SK-MEL-5 (cell line): ENCODE data around the gene GLUL. TPM values are rescaled to one million over a fixed set of nuclear protein-coding genes. Genes with fewer than 3 reads are reported as not detected.

Experiments used
- DNase-seq: peaks from one replicate; pipeline ENCODE4 v3.0.0-alpha.2; 2016; ENCODE audit warnings: low read depth, low spot score
- in situ Hi-C: cut with HindIII; loops from 2 replicates; pipeline ENCODE4 v1.10.0; 2016; ENCODE audit warnings: low sequenced_read_pairs, high pct_unique_total_duplicates, low pct_unique_long_range_greater_than_20kb
- polyA plus RNA-seq, 2 experiments: library from polyadenylated mRNA; depleted of rRNA; stranded (reverse); fragments of >200 nt; gene quantifications; 2 replicates each; pipeline ENCODE4 v1.2.3, GENCODE V29; 2015
- total RNA-seq: library from RNA; depleted of rRNA; stranded (reverse); fragments of >200 nt; shearing (Covaris generic); gene quantifications from 2 replicates; pipeline ENCODE4 v1.2.3, GENCODE V29; 2014; rRNA removed

The GLUL gene
- total RNA-seq, result 262 and 278 TPM in 2 replicates
- 103 and 106 TPM in 2 replicates for polyA plus RNA-seq (2015; cell fraction: cytosol; rRNA removed)
- 73.5 and 76.0 TPM in 2 replicates for polyA plus RNA-seq (2015; cell fraction: nucleus; rRNA removed)

DNA sequence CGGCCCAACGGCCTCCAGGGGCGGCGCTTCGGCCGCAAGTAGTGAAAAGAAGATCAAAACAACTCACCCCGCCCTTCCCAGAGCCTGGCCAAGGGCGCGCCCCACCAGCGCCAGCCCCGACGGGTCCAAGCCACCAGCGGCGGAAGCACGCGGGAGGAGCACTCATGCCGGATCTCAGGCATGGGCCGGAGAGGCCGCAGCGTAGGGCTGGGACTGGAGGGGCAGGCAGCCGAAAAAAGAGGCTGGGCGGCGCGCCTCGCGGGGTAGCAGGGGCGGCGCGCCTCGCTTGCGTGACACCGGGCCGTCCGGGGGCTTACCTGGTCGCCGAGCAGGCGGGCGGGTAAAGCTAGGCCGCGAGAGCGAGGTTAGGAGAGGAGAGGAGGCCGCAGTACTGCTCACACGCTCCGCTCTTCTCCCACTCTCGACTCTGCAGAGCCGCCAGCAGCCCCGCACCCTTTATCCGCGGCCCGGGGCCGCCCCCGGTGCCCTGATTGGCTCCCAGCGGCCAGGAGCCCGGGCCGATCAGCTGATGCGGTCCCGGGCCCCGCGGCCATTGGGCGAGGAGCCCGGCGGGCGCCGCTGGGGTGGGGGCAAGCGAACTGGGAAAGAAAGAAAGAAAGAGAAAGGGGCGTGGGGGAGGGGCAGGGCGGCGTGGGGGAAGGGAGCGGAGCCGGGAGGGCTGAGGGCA lies at the start of gene GLUL:
Gene GLUL (minus strand): TSS at position 429 of the 688 bp plus-strand sequence. CDS start 3,053 bp downstream, outside the sequence.
- peak; percentile 84 for DNase-seq
- in situ Hi-C loops, result no loop called here

DNA sequence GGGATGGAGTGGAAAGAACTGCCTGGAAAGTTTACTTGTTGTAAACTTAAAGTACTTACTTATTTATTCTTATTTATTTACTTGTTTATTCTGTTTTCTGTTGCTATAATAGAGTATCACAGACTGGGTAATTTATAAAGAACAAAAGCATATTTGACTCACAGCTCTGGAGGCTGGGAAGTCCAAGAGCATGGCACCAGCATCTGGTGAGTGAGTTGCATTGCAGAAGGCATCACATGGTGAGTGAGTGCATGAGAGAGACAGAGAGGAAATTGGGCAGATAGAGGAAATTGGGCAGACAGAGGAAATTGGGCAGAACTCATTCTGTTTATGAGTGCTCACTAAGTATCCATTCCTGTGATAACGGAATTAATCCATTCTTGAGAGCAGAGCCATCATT lies 46.7 kb upstream of the GLUL start:
- no peak for DNase-seq
- in situ Hi-C loops, result no loop called here

DNA sequence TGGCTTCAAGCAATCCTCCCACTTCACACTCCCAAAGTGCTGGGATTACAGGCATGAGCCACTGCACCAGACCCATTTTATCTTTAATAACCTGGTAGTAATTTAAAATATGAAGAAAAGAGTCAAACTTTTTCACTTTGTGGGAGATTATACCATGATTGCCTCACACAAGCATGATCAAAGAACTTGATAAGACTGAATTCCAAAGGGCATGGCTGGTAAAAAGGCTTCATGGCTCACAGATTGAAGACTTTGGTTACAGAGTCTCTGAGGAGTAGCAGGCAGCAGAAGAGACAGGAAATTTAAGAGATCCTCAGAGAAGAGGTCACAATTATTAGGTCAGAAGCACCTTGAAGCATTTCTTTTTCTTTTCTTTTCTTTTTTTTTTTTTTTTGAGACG lies 42.0 kb upstream of the GLUL start:
- DNase-seq, result no peak
- in situ Hi-C loops, result no loop called here

DNA sequence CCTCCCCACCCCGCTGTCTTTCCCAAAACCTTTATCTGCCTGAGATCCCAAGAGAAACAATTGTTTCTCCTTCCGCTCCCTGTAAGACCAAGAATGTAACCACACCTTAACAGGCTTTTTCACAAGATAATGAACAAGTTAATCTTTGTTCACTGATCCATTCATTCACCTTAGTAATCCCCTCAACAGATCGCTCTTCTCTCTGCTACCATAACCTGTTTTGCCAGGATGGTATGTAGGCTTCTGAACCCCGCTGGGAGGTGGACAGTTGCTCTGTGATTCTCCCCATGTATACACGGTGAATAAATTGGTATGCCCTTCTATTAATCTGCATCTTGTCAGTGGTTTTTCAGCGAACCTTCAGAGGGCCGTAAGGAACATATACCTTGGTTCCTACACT lies 39.7 kb upstream of the GLUL start:
- no peak for DNase-seq
- in situ Hi-C loops, result no loop called here

DNA sequence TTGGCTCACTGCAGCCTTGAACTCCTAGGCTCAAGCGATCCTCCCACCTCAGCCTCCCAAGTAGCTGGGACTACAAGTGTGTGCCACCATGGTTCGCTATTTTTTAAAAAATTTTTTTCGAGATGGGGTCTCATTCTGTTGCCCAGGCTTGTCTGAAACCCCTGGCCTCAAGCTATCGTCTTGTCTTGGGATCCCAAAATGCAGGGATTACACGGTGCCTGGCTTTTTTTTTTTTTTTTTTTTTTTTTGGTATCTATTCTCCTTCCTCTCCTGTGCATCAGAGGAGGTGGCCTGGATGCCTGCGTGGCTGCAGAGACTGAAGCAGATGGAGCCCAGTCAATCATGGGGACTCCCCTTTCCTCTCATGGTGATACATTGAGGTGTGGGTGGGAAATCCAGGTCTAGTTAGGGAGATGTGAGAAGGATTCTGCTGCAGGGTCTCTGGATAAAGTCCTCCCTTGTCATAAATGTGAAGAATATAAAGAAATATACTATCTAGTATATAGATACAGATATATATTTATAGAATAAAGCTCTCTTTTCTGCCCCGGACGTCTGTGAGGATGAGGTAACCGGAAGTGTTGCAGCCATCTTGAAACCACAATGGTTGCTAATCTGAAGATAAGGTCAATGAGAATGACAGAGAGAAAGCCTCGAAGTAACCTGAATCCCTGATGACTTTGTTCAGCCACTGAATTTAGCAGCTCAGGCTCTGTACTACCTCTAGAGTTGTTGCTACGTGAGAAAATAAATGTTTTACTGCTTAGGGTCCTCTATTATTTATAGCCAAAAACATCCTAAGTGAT lies 38.9 kb upstream of the GLUL start:
- in situ Hi-C loops, result no loop called here
- no peak for DNase-seq

DNA sequence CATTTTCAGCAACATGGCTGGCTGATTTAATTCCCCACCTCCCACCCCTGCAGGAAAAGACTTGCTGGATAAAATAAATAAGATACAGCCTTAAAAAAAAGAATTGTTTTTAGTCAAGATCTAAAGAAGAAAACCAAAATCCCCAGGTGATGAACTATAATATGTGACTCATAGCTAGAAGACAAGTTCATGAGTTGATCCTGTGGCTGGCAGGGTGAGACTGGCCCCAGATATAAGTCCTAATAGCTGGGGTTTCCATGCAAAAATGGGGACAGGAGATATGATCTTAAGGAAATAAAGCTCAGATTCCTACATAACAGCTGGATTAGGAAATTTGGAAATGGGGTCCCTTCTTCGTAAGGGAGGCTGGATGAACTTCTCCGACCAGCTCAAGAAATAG lies 36.5 kb upstream of the GLUL start:
- in situ Hi-C loops, result no loop called here
- no peak for DNase-seq

DNA sequence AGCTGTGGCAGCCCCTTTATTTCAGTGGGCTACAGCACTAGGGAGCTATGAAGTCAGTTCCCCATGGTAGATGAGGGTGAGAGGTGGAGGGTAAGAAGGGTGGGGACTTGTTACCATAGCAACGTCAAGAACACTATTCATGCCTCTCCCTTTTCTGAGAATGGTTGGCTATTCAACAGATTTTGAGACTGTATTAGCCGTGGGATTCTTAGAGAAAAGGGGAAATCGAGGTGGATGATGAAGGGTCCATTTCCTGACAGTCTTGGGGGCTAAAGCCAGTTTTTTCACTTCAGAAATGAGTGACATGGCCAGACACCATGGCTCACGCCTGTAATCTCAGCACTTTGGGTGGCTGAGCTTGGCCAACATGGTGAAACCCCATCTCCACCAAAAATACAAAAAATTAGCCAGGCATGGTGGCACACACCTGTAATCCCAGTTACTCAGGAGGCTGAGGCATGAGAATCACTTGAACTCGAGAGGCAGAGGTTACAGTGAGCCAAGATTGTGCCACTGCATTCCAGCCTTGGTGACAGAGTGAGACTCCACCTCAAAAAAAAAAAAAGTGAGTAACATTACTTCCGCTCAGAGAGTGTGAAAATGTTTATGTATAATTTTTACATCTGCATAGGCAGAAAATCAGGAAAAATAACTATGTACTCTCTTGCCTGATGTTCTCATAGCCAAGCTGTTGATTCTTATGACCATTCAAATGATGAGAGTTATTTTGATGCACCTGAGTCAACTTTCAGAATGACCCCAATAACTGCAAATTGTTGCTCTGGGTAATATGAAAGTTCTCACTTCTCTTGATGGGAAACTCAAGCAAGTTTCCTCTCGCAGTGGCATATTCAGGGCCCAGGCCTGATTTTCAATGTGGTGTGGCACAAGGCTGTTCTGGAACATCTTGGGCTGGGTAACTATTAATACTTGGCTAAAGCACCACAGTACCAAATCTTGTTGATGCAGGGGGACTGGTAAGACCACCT lies 35.1 kb upstream of the GLUL start:
- DNase-seq, result no peak
- in situ Hi-C loops, result no loop called here

DNA sequence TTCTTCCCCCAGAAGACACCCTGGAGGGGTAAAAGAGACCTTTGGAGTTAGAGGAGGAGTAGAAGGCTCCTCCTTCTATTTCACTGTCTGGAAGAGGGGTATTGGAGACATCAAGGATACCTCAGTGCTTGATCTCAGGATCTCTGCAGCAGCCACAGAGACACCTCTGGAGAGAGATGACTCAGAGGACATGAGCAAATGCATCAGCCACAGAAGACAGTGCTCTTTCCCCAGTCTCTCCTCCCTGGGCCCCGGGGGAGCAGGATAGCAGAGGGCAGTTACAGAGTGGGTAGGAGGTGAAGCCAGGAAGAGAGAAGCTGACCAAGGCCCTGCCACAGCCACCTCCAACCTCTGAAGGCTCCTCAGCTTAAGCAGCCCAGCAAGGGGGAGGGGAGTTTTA lies 24.2 kb upstream of the GLUL start:
- DNase-seq, result no peak
- in situ Hi-C loops, result no loop called here

DNA sequence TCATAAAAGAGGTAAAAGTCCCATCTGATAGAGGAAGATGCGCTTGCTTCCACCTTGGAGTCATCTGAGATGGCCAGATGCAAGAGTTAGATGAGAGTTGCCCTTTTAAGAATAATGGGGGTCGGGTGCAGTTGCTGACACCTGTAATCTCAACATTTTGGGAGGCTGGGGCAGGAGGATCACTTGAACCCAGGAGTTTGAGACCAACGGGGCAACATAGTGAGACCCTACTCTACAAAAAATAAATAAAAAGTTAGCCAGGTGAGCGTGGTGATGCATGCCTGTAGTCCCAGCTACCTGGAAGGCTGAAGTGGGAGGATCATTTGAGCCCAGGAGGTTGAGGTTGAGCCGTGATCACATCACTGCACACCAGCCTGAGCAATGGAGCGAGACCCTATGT lies 22.4 kb upstream of the GLUL start:
- in situ Hi-C loops, result no loop called here
- DNase-seq, result no peak

DNA sequence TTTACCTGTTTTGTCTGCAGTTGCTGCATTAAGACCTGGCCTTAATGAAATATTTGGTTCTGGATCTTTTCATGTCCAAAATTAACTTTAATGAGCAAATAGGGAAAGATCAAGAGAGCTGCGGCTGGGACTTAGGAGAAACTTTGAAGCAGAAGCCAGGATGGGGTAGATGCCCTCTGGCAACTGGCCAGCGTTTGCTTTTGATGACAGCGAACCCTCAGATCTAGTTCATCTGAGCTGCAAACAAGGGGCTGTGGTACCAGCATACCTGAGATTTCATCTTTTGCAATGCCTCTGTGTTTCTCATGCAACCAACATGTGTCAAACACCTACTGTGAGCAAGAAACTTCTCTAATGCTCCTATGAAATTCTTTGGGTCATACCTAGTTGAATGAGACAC lies 21.9 kb upstream of the GLUL start:
- no peak for DNase-seq
- in situ Hi-C loops, result no loop called here

DNA sequence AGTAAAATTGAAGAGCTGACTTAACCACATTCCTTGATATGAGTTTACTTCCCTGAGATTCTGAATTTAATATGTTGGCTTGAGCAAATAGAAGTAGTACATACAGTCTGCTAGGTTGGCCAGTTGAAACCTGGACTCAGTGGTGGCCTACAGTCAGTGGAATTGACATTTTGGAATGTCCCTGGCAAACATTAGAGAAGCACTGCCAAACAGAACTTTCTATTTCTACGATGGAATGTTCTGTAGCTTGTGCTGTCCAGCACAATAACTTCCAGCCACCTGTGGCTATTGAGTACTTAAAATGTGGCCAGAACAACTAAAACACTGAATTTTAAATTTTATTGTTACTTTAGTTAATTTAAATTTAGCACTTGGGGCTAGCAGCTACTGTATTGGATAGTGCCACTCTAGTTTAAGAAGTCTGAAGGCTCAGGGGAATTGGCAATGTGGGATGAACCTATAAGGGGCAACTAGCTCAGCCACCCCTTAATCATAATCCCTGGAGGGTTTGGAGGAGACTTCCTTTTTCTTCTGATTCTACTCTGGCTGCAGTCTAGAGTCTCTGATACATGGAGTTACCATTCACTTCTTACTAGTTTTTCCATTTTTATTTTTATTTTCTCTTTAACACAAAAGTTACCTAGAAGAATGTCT lies 19.2 kb upstream of the GLUL start:
- DNase-seq, result no peak
- in situ Hi-C loops, result no loop called here

DNA sequence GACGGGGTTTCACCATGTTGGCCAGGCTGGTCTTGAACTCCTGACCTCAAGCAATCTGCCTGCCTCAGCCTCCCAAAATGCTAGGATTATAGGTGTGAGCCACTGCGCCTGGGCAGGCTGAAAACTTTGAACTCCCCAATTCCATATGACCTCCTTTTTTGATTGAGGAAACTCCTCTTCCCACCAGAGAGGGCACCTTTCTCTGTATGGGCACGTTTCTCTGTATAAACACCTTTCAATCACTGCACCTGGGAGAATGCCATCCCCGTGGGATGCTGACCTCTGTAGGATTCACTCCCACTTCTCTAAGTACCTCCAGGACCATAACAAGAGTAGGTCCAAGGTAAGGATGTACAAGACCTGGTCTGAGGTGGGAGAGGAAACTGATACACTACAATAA lies 18.5 kb upstream of the GLUL start:
- DNase-seq, result no peak
- in situ Hi-C loops, result no loop called here

DNA sequence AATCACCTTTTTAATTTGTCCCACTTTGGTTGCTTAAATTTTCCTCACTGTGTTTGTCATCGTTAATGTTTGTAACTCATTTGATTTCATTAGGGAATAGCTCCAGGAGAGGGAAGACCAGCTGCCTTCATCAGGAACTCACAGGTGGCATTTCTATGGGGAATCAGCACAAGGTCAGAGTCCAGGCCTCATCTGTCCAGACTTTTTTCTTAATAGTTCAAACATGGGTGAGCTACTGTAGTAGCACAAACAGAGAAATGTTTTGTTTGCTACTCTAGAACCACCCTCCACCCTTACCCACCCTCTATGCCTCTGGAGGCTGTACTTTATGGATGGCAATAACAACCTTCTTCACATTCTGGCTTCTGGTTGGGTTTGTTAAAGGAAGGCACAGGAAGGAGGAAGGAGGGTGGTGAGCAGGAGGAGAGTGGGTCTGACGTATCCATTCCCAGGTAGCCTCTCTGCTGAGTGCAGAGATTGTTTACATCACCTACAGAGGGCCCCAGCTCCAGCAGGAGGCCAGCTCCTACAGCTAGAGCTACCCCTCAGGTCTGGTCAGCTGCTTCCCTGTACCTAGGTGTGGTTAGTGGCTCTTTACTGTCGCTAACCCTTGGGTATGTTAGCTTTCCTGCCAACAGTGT lies 17.0 kb upstream of the GLUL start:
- DNase-seq, result no peak
- in situ Hi-C loops, result no loop called here

DNA sequence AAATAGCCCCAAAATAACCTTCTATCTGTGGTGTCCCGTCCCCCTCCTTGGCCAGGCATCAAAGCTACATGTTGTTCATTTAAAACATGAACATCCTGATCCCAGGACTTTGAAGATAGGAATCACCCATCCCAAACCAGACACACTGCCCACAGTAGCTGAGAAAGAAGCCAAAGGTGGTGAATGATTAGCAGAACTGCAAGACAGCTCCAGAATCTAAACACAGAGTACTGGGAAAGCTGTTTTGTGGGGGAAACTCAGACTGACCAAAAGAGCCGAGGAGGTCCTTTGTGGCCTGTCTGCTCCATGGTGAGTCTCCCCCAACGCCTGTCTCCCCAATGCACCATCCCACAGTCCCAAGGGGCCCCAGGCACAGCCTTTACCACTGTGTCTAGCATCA lies 16.1 kb upstream of the GLUL start:
- in situ Hi-C loops, result no loop called here
- no peak for DNase-seq

DNA sequence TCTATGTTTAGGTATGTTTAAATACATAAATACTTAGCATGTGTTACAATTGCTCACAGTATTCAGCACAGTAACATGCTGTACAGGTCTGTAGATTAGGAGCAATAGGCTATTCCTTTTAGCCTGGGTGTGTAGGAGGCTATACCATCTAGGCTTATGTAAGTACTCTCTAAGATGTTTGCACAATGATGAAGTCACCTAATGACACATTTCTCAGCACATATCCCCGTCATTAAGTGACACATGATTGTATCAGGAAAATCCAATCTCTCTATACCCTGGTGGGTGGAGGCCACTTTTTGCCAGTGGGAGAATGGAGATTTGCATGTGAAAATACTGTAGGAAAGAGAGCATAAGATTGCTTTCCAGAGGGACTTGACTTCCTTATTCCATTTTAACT lies 14.4 kb upstream of the GLUL start:
- no peak for DNase-seq
- in situ Hi-C loops, result no loop called here

DNA sequence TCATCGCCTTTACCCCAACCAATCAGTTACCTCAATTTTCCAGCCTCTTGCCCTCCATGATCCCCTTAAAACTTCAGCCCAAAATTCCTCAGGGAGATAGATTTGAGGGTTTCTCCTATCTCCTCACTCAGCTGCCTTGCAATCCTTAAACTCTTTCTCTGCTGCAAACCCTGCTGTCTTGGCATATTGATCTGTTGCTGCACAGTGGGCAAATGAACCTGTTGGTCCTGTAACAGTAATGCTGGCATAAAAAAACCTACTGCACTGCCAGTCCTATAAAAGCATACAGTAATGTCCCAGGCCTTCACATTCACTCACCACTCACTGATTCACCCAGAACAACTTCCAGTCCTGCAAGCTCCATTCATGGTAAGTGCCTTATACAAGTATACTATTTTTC lies 14.0 kb upstream of the GLUL start:
- DNase-seq, result no peak
- in situ Hi-C loops, result no loop called here

DNA sequence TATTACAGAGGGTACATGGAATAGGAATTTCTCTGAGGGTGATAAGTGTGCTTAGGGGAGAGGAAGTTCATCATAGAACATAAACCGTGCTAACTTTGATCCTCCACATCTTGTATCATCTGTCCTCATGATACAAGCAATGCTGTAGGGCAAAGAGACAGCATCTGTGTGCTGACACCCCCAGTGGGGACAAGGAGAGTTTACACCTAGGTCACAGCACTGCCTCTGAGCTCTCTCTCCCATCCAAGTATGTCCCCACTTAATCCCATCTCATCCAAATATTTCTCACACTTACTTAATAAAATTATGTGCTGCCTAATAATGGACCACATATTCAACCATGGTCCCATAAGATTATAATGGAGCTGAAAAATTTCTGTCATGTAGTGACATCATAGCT lies 13.2 kb upstream of the GLUL start:
- in situ Hi-C loops, result no loop called here
- DNase-seq, result peak; percentile 13
